GM12891 (cell line): ENCODE results near the gene TANC1.

ENCODE experiments used
- DNase-seq: peaks from one replicate; pipeline ENCODE4 v3.0.0; 2011; ENCODE audit warnings: low spot score; ENCODE audit not compliant: insufficient read length
- FAIRE-seq: peaks from 2 replicates; lab custom pipeline; 2011; peaks lifted over from hg19 to GRCh38; lab: Jason Lieb, UNC
- PAX5 ChIP-seq: IDR thresholded peaks from 2 replicates; pipeline ENCODE4 v1.6.1; 2011; ENCODE audit warnings: low read length, moderate library complexity, mild to moderate bottlenecking; ENCODE audit not compliant: insufficient read depth, severe bottlenecking
- POLR2A ChIP-seq: IDR thresholded peaks from 2 replicates; pipeline ENCODE4 v1.6.1; 2011; ENCODE audit warnings: low read depth, low read length, control low read depth
- POLR2AphosphoS5 ChIP-seq: IDR thresholded peaks from 2 replicates; pipeline ENCODE4 v1.6.1; 2011; ENCODE audit warnings: low read depth, low read length, control low read depth
- POU2F2 ChIP-seq: IDR thresholded peaks from 2 replicates; pipeline ENCODE4 v1.6.1; 2011; ENCODE audit warnings: low read depth, mild to moderate bottlenecking, control low read depth, low read length, moderate library complexity
- SPI1 ChIP-seq: IDR thresholded peaks from 2 replicates; pipeline ENCODE4 v1.6.1; 2011; ENCODE audit warnings: low read depth, low read length, control low read depth
- TAF1 ChIP-seq: IDR thresholded peaks from 2 replicates; pipeline ENCODE4 v1.6.1; 2011; ENCODE audit warnings: low read depth, low read length, control low read depth

Gene TANC1

DNA sequence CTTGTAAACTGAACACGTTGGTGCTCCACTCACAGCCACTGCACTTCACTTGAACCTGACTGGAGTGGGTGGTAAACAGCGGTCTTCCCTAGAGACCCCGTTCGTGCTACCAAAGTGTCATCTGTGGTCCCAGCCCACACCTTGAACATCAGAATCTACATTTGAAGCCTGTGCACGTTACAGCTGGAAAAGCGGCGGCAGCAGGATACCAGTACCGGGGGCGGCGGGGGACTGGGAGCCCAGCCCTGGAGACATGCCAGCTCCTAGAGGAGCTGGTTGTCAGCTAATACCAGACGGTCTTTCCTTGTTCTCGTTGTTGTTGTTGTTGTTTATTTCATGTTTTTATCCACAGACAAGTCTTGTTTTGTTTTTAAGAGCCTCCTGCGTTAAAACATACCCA lies 161.4 kb downstream of the TANC1 start:
- no peak for FAIRE-seq
- no peak for TF ChIP-seq POLR2AphosphoS5
- TF ChIP-seq PAX5: no peak
- TF ChIP-seq TAF1: no peak
- no peak for TF ChIP-seq POLR2A
- TF ChIP-seq SPI1: no peak
- TF ChIP-seq POU2F2: no peak
- no peak for DNase-seq

- FAIRE-seq: no peak
- TF ChIP-seq SPI1 (no peak), POU2F2 (no peak), TAF1 (no peak), POLR2A (no peak), PAX5 (no peak), POLR2AphosphoS5 (no peak)
These were observed 161.9 kb downstream of the TANC1 start for GRCh38 chr2:159130302-159130701.

GRCh38 chr2:159131267-159131913 lies 162.9 kb downstream of the TANC1 start:
- FAIRE-seq (no peak), DNase-seq (no peak)
- no peak for TF ChIP-seq SPI1
- no peak for TF ChIP-seq POU2F2
- no peak for TF ChIP-seq POLR2A
- TF ChIP-seq TAF1: no peak
- TF ChIP-seq PAX5: no peak
- TF ChIP-seq POLR2AphosphoS5: no peak

More at GRCh38 chr2:159130302-159130701, 161.9 kb downstream of the TANC1 start:
- no peak for DNase-seq

GRCh38 chr2:159131914-159132281 lies 163.5 kb downstream of the TANC1 start:
- TF ChIP-seq SPI1 (no peak), POLR2A (no peak)
- no peak for DNase-seq
- FAIRE-seq: no peak

DNA sequence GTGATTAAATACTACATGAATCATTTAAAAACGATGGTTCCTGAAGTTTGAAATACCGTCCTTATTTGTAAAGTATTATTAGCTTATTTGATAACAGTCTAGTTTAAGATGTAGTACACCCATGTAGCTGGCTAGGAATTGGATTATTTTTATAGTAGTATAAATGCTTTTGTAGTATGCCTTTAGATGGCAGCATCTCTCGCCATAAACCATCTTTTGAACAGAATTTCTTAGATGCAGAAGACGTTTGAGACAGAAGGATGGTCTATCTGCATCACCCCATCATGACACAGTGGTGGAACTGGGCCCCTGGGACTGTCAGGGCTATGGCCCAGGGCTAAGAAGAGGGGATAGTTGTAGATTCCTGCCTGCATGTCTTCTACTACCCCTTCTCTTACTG lies 165.4 kb downstream of the TANC1 start:
- DNase-seq: no peak
- no peak for FAIRE-seq
- TF ChIP-seq POLR2AphosphoS5: no peak

- DNase-seq (no peak), FAIRE-seq (no peak)
- no peak for TF ChIP-seq POLR2A
- TF ChIP-seq SPI1: no peak
- no peak for TF ChIP-seq TAF1
- no peak for TF ChIP-seq PAX5
- no peak for TF ChIP-seq POLR2AphosphoS5
- TF ChIP-seq POU2F2: no peak
These were observed 166.5 kb downstream of the TANC1 start for GRCh38 chr2:159134979-159135378.

GRCh38 chr2:159136391-159136790 lies 168.0 kb downstream of the TANC1 start:
- FAIRE-seq: no peak
- DNase-seq: no peak
- TF ChIP-seq POLR2AphosphoS5 (no peak), PAX5 (no peak), TAF1 (no peak), POU2F2 (no peak), SPI1 (no peak), POLR2A (no peak)

DNA sequence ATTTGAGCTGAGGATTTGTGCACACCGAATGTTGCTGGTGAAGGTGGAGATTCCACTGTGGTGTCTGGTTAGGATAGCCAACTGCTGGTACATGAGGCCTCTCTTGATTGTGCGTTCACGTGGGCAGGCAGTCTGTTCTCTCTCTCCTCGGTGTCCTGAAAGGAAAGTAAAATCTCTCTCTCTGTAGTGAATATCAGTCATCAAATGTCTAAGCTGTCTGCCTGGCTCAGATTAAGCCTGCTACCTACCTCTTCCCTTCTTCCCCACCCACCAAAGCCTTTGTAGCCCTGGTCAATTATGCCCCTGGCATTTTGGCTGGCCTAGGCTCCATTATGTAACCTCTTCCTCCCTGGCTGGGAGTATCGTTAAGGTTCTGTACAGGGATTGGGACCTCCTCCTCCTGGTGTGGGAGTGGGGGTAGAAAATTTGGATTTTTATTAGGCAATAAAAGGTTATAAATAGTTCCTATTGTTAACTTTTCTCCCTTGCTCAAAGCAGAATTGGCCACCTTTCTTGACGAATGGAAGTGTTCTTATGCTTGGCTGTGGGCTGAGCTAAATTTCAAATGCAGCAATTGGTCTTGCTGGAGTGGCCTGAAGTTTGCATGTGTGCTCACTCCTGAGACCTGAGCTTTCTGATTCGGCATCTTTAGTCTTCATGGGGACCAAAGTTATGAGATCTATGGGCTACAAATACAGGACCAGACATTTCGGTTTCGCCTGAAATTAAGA lies 169.2 kb downstream of the TANC1 start:
- DNase-seq: no peak
- TF ChIP-seq TAF1: no peak
- TF ChIP-seq POLR2AphosphoS5: no peak
- no peak for TF ChIP-seq PAX5
- TF ChIP-seq POLR2A: no peak
- no peak for FAIRE-seq

- FAIRE-seq (no peak), DNase-seq (no peak)
- TF ChIP-seq POLR2A (no peak), POU2F2 (no peak), SPI1 (no peak), TAF1 (no peak), PAX5 (no peak), POLR2AphosphoS5 (no peak)
These were observed 170.3 kb downstream of the TANC1 start for GRCh38 chr2:159138642-159139182.
